22Rv1 (cell line): Measurements from ENCODE around the gene UNC13C.

Experiments
- H3K27ac ChIP-seq: fragments of 450-650 bp; 2 replicates; pipeline ENCODE4 v1.5.1; 2017
- ZFX ChIP-seq: fragments of 450-650 bp; IDR thresholded peaks from 2 replicates; pipeline ENCODE4 v1.6.1; 2017; ENCODE audit warnings: antibody characterized with exemption, borderline replicate concordance
- TF ChIP-seq, protein P1 (sequence below): fragments of 450-650 bp; IDR thresholded peaks from 2 replicates; pipeline ENCODE4 v1.5.1; 2017; ENCODE audit warnings: mild to moderate bottlenecking

UNC13C gene

DNA sequence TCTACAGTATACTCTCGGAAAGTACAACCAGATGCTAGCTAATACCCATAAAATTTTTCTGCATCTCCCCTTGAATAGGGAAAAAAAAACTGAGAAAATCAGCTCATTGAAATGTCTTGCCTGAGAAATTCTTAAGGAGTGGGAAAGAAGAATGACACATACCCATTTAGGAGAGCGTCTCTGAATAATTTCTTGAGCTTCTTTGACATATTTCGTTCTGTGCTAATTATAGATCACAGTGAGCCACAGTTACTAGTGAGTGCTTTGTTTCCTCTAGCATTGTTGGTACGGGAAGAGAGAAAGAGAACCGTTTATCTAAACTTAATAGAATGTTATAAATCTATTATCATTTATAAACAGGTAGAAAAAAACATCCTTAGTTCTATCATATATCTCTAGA, 588.4 kb downstream of the UNC13C start:
- TF ChIP-seq, protein P1, sequence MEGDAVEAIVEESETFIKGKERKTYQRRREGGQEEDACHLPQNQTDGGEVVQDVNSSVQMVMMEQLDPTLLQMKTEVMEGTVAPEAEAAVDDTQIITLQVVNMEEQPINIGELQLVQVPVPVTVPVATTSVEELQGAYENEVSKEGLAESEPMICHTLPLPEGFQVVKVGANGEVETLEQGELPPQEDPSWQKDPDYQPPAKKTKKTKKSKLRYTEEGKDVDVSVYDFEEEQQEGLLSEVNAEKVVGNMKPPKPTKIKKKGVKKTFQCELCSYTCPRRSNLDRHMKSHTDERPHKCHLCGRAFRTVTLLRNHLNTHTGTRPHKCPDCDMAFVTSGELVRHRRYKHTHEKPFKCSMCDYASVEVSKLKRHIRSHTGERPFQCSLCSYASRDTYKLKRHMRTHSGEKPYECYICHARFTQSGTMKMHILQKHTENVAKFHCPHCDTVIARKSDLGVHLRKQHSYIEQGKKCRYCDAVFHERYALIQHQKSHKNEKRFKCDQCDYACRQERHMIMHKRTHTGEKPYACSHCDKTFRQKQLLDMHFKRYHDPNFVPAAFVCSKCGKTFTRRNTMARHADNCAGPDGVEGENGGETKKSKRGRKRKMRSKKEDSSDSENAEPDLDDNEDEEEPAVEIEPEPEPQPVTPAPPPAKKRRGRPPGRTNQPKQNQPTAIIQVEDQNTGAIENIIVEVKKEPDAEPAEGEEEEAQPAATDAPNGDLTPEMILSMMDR, result no peak
- no peak for TF ChIP-seq ZFX

DNA sequence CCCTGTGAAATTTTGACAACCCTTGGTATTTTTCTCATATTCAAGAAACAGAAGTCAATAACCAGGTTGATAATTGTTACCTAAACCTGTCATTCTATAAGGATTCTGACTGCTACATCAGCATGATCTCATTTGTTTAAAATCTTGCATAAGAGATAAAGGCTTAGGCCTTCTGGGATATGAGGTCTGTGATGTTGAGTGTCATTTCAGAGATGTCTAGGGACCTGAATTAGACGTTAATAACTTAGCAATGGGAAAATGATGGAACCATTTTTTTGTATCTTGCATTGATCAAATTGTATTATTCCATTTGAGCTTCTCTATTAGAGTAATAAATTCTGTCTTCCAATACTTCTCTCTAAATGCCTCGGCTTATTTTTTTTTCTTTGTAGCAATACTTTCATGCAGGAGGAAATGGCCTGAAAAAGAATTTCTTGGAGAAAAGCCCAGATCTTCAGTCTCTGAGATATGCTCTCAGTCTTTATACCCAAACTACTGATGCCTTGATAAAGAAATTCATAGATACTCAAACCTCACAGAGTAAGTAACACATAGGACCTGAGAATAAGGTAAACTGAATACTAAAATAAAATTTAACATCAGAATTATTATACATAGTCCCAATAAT, 589.3 kb downstream of the UNC13C start:
- no peak for TF ChIP-seq ZFX
- TF ChIP-seq, protein P1, result no peak
- no peak overlapping the region for H3K27ac ChIP-seq

More for the DNA sequence above, 588.4 kb downstream of the UNC13C start:
- no peak overlapping the region for H3K27ac ChIP-seq

DNA sequence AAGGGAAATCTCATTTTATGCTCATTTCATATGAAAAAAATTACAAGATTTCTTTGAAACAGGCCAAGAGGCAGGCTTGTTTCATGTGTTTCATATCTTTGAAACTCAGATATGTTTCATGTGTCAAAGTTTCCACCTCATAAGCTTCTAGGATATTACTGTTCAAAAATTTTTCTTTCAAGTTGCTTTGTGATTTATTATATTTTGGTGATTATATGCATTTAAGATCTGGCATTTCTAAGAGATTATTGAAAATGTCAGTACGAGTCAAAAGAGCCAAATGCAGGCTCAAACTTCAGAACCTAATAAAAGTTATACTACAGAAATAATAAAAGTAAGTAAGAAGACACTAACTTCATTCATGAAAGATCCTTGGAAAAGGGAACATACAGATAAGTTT, 590.1 kb downstream of the UNC13C start:
- TF ChIP-seq ZFX, result no peak
- TF ChIP-seq, protein P1, result no peak
- no peak overlapping the region for H3K27ac ChIP-seq

DNA sequence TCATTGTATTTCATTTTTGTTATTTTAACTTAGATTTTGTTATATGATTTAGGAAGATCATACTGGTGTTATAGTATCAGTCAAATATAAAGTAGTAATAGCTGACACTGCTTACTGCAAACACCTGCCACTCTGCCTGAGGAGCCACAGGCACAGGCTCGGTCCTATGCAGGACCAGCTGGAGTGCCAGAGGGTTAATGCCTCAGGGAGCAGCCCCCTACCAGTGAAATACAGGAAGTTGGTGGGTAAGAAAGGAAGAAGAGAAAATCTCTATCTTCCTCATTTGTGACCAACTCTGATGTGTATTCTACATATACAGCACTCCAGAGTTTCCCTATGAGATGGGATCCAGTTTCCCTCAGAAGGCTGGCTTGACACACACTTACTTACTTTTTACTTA, 593.3 kb downstream of the UNC13C start:
- no peak for TF ChIP-seq ZFX
- TF ChIP-seq, protein P1, result no peak
- no peak overlapping the region for H3K27ac ChIP-seq

DNA sequence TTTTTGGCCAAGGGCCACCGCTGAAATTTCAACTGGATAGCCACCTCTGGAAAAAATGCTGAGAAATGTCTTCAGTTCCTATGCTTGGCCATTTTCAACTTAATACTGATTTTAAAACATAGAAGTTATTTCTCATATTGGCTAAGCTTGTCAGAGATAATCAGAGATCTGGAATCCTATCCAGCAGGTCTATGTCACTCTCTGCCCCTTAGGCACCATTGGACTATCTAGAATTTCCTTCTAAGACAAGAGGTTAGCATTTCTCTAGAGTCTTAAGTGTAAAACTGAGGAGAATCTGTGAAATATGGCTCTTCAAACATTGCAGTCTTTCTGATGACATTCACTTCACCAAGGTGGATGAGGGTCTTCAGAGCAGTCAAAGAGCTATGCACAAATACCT, 597.3 kb downstream of the UNC13C start:
- no peak overlapping the region for H3K27ac ChIP-seq
- TF ChIP-seq, protein P1, result no peak
- no peak for TF ChIP-seq ZFX

DNA sequence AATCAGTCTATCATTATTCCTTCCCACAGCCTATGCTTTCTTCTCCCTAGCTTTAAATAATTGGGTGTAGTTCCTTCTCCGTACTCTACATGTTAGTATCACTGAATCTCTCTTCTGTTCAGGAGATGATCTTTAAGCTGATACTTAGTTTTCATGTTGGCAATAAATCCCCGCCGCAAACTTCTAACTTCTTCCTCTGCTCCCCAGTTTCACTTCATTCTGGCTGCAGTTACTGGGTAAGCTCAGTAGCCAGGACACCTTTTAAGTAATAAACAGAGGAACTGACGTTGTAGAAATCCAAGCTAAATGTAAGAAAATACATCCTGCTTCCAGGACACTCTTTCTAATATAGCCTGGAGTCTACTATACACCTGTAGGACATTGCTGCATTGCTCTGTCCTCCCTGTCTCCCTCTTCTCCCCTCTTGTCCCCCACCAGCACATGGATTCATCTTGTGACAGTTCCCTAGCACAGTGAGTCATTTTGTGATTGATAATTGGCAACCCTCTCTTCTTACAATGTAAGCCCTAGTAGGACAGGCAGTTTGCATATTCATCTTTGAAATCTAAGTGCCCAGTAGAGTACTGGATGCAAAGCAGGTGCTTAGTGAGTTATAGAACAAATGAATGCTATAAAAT, 598.2 kb downstream of the UNC13C start:
- TF ChIP-seq ZFX, result no peak
- TF ChIP-seq, protein P1, result no peak

DNA sequence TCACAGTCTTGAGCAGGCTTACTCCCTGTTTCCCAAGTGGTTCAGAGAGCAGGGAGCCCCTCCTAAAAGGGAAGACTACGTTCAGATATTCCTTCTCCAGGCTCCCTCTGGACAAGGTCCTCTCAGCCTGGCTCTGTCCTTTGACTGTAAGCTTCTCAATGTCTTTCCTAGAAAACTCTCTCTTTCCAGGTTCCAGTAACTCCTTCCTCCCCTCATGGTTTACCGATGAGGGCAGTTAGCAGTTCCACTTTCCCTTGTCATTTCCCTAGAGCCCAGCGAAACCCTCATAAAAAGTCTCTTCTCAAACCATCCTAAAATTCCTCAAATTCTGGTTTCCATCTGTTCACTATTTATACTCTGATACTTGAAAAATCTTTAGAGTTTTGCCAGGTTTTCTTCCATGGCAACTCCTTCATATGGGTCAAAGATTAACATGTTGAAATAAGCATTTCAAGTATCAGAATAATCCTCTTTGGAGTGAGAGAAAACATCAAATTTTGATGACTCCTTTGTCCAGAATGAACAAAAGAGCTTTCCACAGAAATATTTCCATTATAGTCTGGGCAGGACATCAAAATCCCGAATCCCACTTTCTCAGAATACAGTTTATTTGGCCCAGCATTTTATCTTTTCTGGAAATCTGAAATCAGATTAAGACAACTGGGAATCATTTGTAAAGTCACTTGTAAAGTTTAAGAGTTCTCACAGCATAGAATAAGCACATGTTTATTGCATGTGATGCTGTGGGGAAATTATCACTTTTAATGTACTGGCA, 599.4 kb downstream of the UNC13C start:
- H3K27ac ChIP-seq, result no peak overlapping the region
- no peak for TF ChIP-seq ZFX
- TF ChIP-seq, protein P1, result no peak

More for the DNA sequence above, 598.2 kb downstream of the UNC13C start:
- H3K27ac ChIP-seq, result no peak overlapping the region
